Islet of Langerhans (tissue), 1 donor: ENCODE data around the gene PPP2R2C.

Source experiments
- FAIRE-seq: peaks from one replicate; lab custom pipeline; 2011; peaks lifted over from hg19 to GRCh38; lab: Jason Lieb, UNC

The PPP2R2C gene

DNA sequence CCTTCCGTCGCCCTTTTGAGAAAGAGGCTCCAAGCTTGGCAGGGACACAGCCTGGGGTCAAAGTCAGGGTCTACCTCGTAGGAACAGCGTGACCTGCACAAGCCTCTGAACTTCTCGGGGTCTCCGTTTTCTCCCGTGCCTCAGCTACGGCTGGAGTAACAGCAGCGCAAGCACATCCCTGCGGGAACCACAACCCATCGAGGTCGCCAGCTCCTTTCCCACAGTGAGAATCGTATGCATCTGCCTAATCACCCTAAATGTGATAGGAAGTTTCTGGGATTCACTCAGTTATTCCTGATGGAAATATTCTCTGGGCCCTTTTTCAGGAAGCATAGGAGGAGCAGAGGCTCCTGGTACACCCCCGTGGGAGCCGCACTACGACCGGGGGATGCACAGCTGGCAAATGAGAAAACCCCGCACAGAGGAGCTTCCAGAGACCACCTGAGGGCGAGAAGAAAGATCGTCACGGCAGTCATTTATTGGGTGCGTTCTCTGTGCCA is 24.7 kb downstream of the PPP2R2C start:
- FAIRE-seq: no peak

DNA sequence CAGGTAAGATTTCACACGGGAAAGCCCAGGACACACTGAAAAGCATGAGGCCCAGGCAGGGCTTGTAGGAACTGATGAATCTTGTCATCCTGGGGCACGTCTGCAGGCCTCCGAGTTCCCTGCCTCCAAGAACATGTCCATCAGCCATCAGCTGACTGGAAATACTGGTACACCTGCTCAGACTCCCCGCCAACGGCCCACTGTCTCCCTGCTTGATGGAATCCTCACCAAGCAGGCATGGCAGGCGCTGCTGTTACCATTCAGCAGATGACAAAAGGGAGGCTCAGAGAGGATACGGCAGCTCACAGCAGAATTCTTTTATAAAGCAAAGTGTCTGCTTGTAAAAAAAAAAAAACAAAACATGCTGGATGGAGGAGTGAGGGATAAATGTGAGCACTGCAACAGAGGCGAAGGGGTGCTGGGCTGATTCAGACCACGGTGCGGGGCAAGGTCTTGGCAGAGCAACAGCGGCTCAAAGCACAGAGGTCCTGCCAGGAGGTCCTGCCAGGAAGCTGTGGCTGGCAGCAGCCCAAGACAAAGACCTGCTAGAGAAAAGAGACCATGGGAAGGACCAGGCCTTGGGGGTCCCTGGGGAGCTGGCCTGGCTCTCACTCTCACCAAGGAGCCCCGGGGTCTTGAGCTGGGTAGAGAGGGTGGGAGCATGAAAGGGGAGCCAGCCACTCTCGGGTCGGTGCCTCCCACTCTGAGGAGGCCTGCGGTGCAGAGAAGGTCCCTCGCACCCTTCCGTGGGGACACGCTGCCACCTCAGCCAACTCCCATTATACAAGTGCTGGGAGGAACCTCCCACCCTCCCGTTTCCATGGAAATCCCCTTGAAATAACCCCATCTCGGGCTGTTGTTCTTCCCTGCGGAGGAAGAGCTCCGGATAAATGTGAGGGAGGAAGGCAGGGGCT is 25.6 kb downstream of the PPP2R2C start:
- FAIRE-seq: no peak

- no peak for FAIRE-seq
Measured at GRCh38 chr4:6446130-6446482, 26.3 kb downstream of the PPP2R2C start.

DNA sequence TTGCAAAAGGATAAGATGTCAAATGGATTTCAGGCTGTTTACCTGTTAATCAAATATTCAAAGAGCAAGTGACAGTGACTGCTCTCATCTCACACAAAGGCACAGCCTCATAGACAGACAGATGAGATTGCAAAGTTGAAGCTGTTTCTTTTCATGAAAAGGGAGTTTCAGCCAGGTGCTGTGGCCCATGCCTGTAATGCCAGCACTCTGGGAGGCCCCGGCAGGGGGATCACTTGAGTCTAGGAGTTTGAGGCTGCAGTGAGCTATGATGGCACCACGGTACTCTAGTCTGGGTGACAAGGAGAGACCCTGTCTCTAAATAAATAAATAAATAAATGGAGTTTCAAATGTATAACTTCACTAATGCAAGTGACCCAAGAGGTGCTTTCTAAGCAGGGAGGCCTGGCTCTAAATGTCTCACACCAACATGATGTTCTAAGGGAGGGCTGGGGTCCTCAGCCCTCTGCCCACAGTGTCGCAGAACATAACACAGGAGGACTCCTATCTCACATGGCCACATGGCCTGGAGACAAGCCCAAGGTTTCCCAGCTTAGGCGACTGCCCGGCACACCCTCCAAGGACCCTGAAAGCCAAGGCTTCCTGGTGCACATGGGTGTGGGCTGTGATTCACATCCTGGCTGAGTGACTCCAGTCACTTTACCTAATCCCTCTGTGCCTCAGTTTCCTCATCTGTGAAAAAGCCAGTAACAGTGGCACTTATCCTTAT is 26.8 kb downstream of the PPP2R2C start:
- no peak for FAIRE-seq

- no peak for FAIRE-seq
Measured at GRCh38 chr4:6444582-6444981, 27.8 kb downstream of the PPP2R2C start.

DNA sequence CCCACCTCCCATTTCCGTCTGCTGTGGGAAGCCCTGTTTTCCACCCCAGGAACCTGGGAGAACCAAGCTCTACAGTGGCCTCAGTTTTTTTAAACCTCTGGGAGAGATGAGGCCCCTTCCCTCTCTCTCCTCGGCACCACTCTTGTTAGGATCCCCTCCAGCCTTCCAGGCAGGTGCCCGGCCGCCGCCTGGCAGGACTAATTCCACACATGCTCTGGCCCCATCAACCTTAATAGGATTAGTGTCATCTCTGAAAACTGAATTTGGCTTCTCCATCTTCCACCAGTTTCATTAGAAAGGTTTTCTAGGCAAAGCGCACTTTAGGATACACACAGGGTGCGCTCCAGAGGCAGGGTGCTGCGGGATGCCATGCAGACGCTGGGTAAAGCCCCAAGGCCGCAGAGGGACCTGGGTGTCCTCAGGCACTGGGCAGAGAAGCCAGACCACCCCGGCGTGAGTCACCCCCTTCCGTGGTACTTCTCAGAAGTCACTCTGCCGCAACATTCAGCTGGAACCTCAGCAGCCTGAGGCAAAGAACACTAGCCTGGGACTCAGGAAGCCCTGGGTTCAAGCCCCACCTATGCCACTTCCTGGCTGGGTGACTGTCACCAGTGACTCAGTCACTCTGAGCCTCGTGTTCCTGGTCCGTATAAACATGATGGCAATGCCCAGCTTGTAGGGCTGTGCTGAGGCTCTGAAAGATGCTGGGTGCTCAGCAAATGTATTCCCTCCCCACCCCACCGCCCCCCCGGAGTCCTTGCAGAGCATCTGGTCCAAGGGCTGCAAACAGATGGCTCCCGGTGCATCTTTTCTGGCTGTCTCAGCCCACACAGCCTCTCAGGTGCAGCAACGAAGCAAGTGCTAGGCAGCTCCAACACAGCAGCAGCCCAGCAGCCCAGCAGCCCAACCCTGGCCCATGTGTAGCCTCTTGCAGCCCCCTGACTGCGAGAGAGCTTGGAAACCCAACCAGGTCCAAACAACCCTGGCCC is 29.1 kb downstream of the PPP2R2C start:
- no peak for FAIRE-seq

DNA sequence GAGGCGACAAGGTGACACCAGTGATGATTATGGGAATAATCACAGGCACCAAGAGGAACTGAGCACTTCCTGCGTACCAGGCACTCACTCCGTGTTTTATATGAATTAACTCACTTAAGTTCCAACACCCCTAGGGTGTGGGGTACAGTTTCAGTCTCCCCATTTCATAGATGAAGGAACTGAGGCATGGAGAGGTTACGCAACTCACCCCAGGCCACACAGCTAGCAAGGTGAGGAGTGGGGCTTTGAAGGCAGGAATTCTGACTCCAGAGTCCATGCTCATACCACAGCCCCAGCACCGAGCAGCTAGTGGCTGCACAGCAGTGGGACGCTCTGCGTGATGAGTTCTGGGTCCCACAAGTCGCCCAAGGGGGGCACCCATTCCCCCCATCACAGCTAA is 29.9 kb downstream of the PPP2R2C start:
- FAIRE-seq: no peak

GRCh38 chr4:6441758-6442157 is 30.7 kb downstream of the PPP2R2C start:
- no peak for FAIRE-seq

- no peak for FAIRE-seq
Measured at GRCh38 chr4:6441202-6441582, 31.2 kb downstream of the PPP2R2C start.

- no peak for FAIRE-seq
Measured at GRCh38 chr4:6440506-6441201, 31.8 kb downstream of the PPP2R2C start.

DNA sequence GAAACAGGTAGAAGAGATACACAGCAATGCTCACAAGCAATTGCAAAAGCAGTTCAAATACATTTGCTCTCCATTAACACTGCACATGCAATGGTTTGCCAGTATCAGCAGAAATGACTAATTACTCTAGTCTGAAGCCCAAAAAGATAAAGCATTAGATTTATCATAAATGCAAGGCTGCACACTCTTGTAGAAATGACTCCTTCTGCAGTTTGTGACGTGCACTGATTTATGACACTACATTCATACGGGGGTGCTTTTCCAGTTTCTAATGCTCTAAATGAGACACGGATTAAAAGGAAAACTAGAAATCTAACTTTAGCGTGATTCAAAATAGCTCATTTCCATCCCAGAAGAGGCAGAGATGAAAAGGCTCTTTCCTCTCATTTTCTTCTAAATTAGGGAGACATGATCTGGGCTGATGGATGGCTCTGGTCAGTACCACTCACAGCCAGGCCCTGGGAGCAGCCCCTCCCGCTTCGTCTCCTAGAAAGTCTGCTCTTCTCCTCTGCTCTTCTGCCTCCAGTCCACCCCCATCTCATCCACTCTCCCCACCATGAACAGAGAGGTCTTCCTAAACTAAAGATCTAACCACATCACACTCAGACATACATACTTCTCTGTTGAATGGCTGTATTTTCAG is 33.2 kb downstream of the PPP2R2C start:
- peak; percentile 96 for FAIRE-seq

DNA sequence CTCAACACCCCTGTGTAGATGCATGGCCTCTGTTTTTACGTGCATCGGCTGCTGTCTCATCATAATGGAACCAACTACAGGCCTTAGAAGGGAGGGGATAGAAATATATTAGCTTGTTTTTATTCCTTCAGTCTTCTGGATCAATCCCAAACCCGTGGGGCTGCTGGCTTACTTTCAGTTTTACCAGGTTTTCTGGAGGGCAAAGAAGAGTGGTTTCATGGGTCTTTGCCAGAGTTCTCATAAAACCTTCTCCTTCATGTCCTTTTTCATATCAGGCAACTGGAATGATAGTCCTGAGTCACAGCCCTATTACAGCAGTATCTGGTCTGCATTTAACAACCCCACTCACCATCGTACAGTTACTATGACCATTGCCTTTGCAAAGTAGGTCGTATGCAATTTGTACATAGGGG is 34.6 kb downstream of the PPP2R2C start:
- FAIRE-seq: no peak

GRCh38 chr4:6435010-6435409 is 37.4 kb downstream of the PPP2R2C start:
- FAIRE-seq: no peak

DNA sequence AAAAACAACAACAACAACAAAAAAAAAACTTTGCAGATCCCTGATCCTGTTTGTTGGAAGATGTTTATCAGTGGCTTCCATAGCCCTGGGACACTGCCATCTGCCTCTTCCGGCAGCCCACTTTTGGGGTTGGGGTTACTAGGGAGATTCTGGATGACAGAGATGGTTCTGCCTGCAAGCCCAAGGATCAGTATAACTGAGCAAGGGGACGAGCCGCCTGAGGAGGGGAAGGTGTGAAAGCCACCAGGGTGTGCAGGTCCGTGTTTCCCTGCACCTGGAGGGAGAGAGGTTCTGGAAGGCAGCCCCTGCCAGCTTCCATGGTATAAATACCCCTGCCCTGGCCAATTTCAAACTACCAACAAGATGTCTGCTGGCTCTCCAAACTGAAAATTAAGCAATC is 41.5 kb downstream of the PPP2R2C start:
- FAIRE-seq: no peak

- FAIRE-seq: no peak
Measured at GRCh38 chr4:6427439-6428090, 44.8 kb downstream of the PPP2R2C start.

DNA sequence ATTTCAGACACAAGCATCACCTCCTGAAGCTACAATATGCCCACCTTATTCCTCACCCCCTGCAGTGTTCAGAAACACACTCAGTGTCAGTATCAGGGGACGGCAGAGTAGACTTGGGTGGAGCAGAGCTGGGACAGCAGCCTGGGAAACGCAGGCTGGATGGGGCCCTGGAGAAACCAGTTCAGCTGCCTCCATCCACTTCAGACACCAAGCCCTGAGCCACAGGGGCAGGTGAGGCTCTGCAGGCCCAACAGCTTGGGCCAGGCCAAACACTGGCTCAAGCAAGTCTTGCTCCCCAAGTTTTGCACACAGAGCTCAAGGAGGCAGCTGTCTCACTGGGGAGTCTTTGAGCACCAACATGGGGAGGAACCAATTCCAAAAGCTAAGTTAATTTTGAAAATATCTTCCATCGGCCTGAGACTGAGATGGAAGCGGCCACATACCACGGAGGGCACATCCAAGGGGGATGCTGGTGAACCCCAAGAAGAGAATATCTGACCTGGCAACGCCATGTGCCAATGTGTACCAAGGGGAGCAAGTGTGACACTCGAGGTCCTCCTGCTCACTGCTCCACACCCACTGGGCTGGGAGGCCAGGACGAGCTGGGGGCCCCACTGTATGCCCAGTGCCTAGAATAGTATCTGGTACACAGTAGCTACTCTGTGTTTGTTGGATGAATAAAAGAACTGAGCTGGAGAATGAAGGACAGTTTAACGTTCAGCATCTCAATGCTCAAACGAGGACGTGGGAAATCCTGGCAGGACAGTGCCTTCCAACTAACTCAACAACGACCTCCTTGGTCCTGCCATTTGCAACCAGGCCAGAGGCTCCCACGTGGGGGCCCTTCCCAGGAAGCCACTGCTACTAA is 45.6 kb downstream of the PPP2R2C start:
- FAIRE-seq: no peak

DNA sequence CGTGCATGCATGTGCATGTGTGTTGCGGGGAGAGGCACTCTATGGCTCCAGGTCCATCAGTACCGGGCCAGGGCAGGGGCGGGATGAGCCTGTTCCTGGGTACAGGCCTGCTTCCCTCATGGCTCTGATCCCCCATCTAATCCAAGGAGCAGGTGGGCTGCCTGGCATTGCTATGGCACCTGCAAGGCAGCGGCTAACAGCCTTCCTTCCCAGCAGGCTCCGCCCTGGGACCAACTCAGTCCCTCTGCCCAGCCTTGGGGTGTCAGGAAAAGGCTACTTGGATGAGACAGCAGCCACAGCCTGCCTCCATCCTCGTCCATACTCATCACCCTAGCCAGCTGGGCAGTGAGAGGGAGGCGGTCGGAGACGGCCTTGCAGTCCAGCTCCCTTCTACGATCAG is 46.5 kb downstream of the PPP2R2C start:
- FAIRE-seq: no peak

GRCh38 chr4:6425336-6425735 is 47.1 kb downstream of the PPP2R2C start:
- no peak for FAIRE-seq

- FAIRE-seq: no peak
Measured at GRCh38 chr4:6424425-6424824, 48.0 kb downstream of the PPP2R2C start.

GRCh38 chr4:6423575-6423974 is 48.8 kb downstream of the PPP2R2C start:
- no peak for FAIRE-seq
